Fibroblast of mammary gland (primary cell): ENCODE data around the gene S100A13.

ENCODE experiments used
- DNase-seq: peaks from one replicate; pipeline ENCODE4 v3.0.0-alpha.2; 2010; ENCODE audit warnings: low read depth
- H3K4me3 ChIP-seq: 2 replicates; pipeline ENCODE4 v1.5.1; 2011; ENCODE audit warnings: low read depth, mild to moderate bottlenecking, low read length, moderate library complexity; ENCODE audit not compliant: control insufficient read depth
- TF ChIP-seq, protein P1 (sequence below): conservative IDR thresholded peaks from 2 replicates; pipeline ENCODE4 v1.5.1; 2011; ENCODE audit warnings: low read depth, low read length, inconsistent platforms; ENCODE audit not compliant: control insufficient read depth, insufficient read depth

Gene S100A13

DNA sequence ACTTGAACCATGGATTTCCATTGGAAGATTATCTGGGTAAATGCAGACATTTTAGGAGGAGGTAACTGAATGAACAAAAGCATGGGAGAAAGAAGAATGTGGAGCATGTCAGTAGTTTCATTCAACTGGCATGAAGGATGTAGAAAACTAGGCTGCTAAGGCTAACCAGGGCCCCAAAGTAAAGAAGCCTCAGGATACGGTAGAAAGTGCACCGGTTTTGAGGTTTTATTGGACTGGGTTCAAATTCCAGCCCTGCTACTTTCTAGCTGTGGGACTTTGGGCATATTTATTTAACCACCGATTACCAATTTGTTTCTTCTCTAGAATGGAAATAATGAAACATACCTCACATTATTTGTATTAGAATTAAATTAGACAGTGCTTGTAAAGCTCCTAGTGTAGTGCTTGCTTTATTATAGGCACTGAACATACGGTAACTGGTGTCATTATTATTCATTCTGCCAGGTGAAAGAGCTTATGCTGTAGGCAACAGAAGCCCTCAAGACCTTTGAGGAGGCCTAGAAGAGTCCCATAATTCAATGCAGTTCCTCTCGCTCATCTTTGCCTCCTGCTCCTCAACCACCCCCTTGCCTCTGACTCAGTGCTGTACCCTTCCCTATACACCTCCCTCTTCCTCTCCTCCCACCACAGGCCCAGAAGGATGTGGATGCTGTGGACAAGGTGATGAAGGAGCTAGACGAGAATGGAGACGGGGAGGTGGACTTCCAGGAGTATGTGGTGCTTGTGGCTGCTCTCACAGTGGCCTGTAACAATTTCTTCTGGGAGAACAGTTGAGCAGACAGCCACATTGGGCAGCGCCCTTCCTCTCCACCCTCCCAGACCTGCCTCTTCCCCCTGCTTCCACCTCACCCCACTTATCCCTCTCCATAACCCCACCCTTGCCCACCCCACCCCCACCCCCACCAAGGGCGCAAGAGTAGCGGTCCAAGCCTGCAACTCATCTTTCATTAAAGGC is 4.0 kb upstream of the S100A13 start:
- TF ChIP-seq, protein P1, sequence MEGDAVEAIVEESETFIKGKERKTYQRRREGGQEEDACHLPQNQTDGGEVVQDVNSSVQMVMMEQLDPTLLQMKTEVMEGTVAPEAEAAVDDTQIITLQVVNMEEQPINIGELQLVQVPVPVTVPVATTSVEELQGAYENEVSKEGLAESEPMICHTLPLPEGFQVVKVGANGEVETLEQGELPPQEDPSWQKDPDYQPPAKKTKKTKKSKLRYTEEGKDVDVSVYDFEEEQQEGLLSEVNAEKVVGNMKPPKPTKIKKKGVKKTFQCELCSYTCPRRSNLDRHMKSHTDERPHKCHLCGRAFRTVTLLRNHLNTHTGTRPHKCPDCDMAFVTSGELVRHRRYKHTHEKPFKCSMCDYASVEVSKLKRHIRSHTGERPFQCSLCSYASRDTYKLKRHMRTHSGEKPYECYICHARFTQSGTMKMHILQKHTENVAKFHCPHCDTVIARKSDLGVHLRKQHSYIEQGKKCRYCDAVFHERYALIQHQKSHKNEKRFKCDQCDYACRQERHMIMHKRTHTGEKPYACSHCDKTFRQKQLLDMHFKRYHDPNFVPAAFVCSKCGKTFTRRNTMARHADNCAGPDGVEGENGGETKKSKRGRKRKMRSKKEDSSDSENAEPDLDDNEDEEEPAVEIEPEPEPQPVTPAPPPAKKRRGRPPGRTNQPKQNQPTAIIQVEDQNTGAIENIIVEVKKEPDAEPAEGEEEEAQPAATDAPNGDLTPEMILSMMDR = no peak
- DNase-seq = no peak
- H3K4me3 ChIP-seq = no peak overlapping the region

DNA sequence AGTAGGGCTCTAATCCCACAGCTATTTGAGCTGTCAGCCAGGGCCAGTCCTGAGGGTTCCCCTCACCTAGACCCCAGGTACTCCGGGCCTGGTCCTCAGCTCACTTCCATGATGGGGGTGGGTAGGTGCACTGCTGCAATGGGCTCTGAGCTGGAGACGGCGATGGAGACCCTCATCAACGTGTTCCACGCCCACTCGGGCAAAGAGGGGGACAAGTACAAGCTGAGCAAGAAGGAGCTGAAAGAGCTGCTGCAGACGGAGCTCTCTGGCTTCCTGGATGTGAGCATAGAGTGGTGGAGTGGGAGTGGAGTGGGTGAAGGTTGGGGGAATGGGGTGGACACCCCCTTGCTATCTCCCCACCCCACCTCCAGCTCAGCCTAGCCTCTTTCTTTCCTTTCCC is 3.1 kb upstream of the S100A13 start:
- H3K4me3 ChIP-seq = no peak overlapping the region
- TF ChIP-seq, protein P1 = no peak
- DNase-seq = no peak

DNA sequence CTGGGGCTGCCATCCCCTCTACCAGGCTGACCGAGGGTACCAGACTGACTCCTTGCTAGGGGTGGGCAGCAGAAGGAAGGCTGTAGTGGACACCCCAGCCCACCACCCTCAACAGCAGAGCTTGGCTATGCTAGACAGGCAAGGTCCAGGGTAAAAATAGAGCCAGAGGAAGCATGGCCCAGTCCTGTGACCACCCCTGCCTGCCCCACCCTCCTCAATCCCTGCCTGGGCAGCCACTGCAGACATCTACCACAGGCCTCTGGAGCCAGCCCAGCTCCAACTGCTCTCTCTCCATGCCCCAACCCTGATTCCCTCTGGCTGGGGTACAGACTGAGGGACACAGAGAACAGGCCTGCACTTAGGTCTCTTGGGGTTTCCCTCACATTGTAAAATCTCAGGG is 2.7 kb upstream of the S100A13 start:
- no peak for DNase-seq
- TF ChIP-seq, protein P1 = no peak
- H3K4me3 ChIP-seq = no peak overlapping the region

GRCh38 chr1:153629343-153629665 is 2.0 kb upstream of the S100A13 start:
- H3K4me3 ChIP-seq = no peak overlapping the region
- no peak for DNase-seq
- TF ChIP-seq, protein P1 = no peak

GRCh38 chr1:153628638-153629342 is 1.5 kb upstream of the S100A13 start:
- no peak overlapping the region for H3K4me3 ChIP-seq
- TF ChIP-seq, protein P1 = no peak
- DNase-seq = no peak

DNA sequence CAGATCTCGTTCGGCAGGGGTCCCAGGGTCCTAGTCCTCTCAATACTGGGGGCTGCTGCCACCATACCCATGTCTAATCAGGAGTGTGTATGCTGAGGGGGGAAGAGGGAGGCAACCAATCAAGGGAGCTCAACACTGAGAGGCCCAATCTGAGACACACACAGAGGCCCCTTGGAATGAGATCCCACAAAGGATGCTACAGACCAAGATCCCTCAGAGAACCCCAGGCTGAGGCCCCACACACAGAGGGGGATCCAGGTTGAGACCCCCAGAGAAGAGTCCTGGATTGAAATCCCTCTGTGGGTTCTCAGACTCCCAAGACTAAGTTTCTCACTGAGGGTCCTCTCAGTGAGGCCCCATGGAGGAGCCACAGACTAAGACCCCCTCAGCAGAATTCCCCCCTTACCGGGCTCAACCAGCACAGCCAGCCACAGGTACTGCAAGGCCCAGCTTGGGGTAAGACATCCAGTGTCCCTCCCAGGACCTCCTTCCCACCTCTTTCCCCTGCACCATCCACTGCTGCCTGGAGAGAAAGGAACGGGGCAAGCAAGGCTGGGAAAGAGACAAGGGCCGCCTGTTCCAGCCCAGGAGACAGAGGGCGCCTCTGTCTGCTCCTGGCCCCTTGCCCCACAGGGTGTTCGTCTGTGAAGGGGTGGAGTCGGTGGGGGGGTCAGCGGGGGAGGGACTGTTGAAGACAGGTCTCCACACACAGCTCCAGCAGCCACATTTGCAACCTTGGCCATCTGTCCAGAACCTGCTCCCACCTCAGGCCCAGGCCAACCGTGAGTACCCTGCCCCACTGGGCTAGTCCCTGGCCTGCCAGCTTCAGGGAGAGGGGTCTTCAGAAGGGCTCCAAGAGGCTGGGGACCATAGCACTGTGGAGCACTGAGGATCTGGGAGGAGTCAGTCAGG is 666 bp upstream of the S100A13 start, which contains the start of gene S100A1:
Gene S100A1 (plus strand): TSS at position 720 of the 912 bp plus-strand sequence. CDS start 2,088 bp downstream, outside the sequence.
- DNase-seq = no peak
- H3K4me3 ChIP-seq = peak within 1 kb of the TSS; percentile 87
- TF ChIP-seq, protein P1 = no peak
